Liver (tissue), 9 donors: ENCODE results near the gene UMODL1. TPM values are rescaled to one million over a fixed set of nuclear protein-coding genes. Genes with fewer than 3 reads are reported as not detected.

ENCODE experiments used
- DNase-seq: peaks from one replicate; pipeline ENCODE4 v3.0.0-alpha.2; 2017; ENCODE audit warnings: low spot score
- H3K27ac ChIP-seq, 2 donors: one replicate each; pipeline ENCODE4 v1.7.0; 2013; ENCODE audit warnings: inconsistent platforms in 2 of 2, low read length in 2 of 2, control low read depth in 1 of 2, low read depth in 1 of 2, mild to moderate bottlenecking in 1 of 2
- H3K27me3 ChIP-seq, 4 donors: one replicate each; pipeline versions ENCODE4 v1.6.1 to v1.7.0; 2013; ENCODE audit warnings: low read length in 3 of 4, inconsistent platforms in 1 of 4, mild to moderate bottlenecking in 1 of 4, moderate library complexity in 1 of 4; ENCODE audit not compliant: control insufficient read depth in 4 of 4, insufficient read depth in 4 of 4
- H3K36me3 ChIP-seq, 4 donors: one replicate each; pipeline versions ENCODE4 v1.6.1 to v1.7.0; 2013; ENCODE audit warnings: low read length in 3 of 4, mild to moderate bottlenecking in 3 of 4, low read depth in 1 of 4, moderate library complexity in 1 of 4; ENCODE audit not compliant: control insufficient read depth in 4 of 4, insufficient read depth in 3 of 4
- H3K4me1 ChIP-seq, 4 donors: one replicate each; pipeline versions ENCODE4 v1.6.1 to v1.7.0; 2013; ENCODE audit warnings: low read length in 3 of 4, mild to moderate bottlenecking in 3 of 4, moderate library complexity in 1 of 4; ENCODE audit not compliant: control insufficient read depth in 4 of 4, insufficient read depth in 4 of 4
- H3K4me3 ChIP-seq, 3 donors: one replicate each; pipeline versions ENCODE4 v1.6.1 to v1.7.0; 2013; ENCODE audit warnings: low read length in 3 of 3, control low read depth in 1 of 3, low read depth in 1 of 3, mild to moderate bottlenecking in 1 of 3
- H3K9ac ChIP-seq, 2 donors: one replicate each; pipeline ENCODE4 v1.7.0; 2013; ENCODE audit warnings: low read length in 2 of 2, mild to moderate bottlenecking in 2 of 2, moderate library complexity in 2 of 2, control low read depth in 1 of 2, low read depth in 1 of 2
- H3K9me3 ChIP-seq, 4 donors: one replicate each; pipeline versions ENCODE4 v1.6.1 to v1.7.0; 2013; ENCODE audit warnings: low read length in 3 of 4; ENCODE audit not compliant: control insufficient read depth in 4 of 4
- EGR1 ChIP-seq, 2 donors: IDR thresholded peaks; 2 replicates each; pipeline ENCODE4 v1.6.1; 2016 to 2018; ENCODE audit warnings: antibody characterized with exemption in 2 of 2, low read depth in 2 of 2
- FOXA1 ChIP-seq: IDR thresholded peaks from 2 replicates; pipeline ENCODE4 v1.6.1; 2016; ENCODE audit warnings: antibody characterized with exemption
- FOXA2 ChIP-seq: IDR thresholded peaks from 2 replicates; pipeline ENCODE4 v1.6.1; 2016; ENCODE audit warnings: antibody characterized with exemption
- GABPA ChIP-seq, 2 donors: IDR thresholded peaks in 1 of 2; conservative IDR thresholded peaks in 1 of 2; 2 replicates each; pipeline ENCODE4 v1.6.1; 2016; ENCODE audit warnings: antibody characterized with exemption in 2 of 2, mild to moderate bottlenecking in 1 of 2, moderate library complexity in 1 of 2
- HNF4A ChIP-seq, 2 donors: conservative IDR thresholded peaks; 2 replicates each; pipeline ENCODE4 v1.6.1; 2016; ENCODE audit warnings: antibody characterized with exemption in 2 of 2, mild to moderate bottlenecking in 2 of 2
- HNF4G ChIP-seq: IDR thresholded peaks from 2 replicates; pipeline ENCODE4 v1.6.1; 2016; ENCODE audit warnings: antibody characterized with exemption
- JUND ChIP-seq, 2 donors: IDR thresholded peaks; 2 replicates each; pipeline ENCODE4 v1.6.1; 2016; ENCODE audit warnings: antibody characterized with exemption in 2 of 2
- NR2F2 ChIP-seq: IDR thresholded peaks from 2 replicates; pipeline ENCODE4 v1.6.1; 2016; ENCODE audit warnings: antibody characterized with exemption
- RAD21 ChIP-seq, 2 donors: IDR thresholded peaks; 2 replicates each; pipeline ENCODE4 v1.6.1; 2016; ENCODE audit warnings: antibody characterized with exemption in 2 of 2, mild to moderate bottlenecking in 2 of 2
- RXRA ChIP-seq, 2 donors: IDR thresholded peaks; 2 replicates each; pipeline ENCODE4 v1.6.1; 2017 to 2018; ENCODE audit warnings: antibody characterized with exemption in 2 of 2, mild to moderate bottlenecking in 1 of 2
- SP1 ChIP-seq: IDR thresholded peaks from 2 replicates; pipeline ENCODE4 v1.6.1; 2018; ENCODE audit warnings: antibody characterized with exemption, mild to moderate bottlenecking
- TAF1 ChIP-seq: conservative IDR thresholded peaks from 2 replicates; pipeline ENCODE4 v1.6.1; 2016; ENCODE audit warnings: antibody characterized with exemption, mild to moderate bottlenecking
- YY1 ChIP-seq: IDR thresholded peaks from 2 replicates; pipeline ENCODE4 v1.6.1; 2016; ENCODE audit warnings: antibody characterized with exemption, mild to moderate bottlenecking
- WGBS: extraction: QIAGEN DNeasy Blood & Tissue Kit; methylation state at CpG from one replicate; pipeline ENCODE4 v1.1.7; 2013; 5-methylcytosine and 5-hydroxymethylcytosine counted together
- polyA plus RNA-seq, 2 donors: library from polyadenylated mRNA; stranded (reverse) in 1 of 2; unstranded in 1 of 2; fragments of 200-250 nt in 1 of 2; fragments of >200 nt in 1 of 2; fragmentation: Nextera tagmentation in 1 of 2; extraction: Ambion mirVana in 1 of 2; gene quantifications; one replicate each; pipeline versions ENCODE4 v1.2.1 to v1.2.3, GENCODE V29; 2013 to 2015
- total RNA-seq, 2 donors: library from RNA; depleted of rRNA; stranded (reverse); fragments of >200 nt; gene quantifications; one replicate each; pipeline ENCODE4 v1.2.3, GENCODE V29; 2014
- TF ChIP-seq, protein P1 (sequence below): IDR thresholded peaks from 2 replicates; pipeline ENCODE4 v1.6.1; 2016; ENCODE audit warnings: antibody characterized with exemption
- TF ChIP-seq, protein P2 (sequence below): IDR thresholded peaks from 2 replicates; pipeline ENCODE4 v1.6.1; 2016; ENCODE audit warnings: antibody characterized with exemption
- TF ChIP-seq, protein P3 (sequence below): fragments of 150-350 bp; IDR thresholded peaks from 2 replicates; pipeline ENCODE4 v1.5.1; 2017; ENCODE audit warnings: improper control_type of control experiment, low read depth, low read length; ENCODE audit not compliant: missing input control
- TF ChIP-seq, protein P4 (sequence below): IDR thresholded peaks from 2 replicates; pipeline ENCODE4 v1.6.1; 2016; ENCODE audit warnings: antibody characterized with exemption, mild to moderate bottlenecking
- TF ChIP-seq, protein P5 (sequence below): IDR thresholded peaks from 2 replicates; pipeline ENCODE4 v1.6.1; 2016; ENCODE audit warnings: antibody characterized with exemption
- donor health status: healthy.
- donor health status: healthy.
- donor health status: healthy.
- donor health status: healthy.
- donor health status: healthy.

The UMODL1 gene
- total and polyA plus RNA-seq, 4 donors = 0.08 to 0.14 (median 0.08) TPM; not detected in 1

DNA sequence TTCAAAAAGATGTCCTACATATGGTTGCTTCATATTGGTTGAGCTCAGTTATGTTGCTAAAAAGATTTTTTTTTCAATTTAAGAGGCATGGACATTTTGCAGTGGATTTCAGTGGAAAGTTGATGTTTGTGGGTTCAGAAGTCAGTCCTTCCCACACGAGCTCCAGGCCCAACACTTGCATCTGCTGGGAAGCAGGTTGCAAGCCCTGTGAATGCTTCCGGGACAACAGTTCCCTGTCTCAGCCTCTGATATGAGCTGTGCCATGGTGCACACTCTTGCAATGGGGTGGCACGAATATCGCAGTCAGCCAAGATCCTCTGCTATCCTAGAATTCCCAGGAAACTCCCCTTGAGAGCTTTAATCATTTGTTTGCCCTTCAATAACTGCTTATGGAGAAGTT, 117.5 kb downstream of the UMODL1 start:
- Histone ChIP-seq H3K4me1 (no peaks in the 10 kb centered on the region), H3K9me3 (no peaks in the 10 kb centered on the region), H3K27ac (peak overlapping the region; percentile 28 to 51), H3K36me3 (no peaks in the 10 kb centered on the region), H3K27me3 (no peaks in the 10 kb centered on the region), H3K9ac (no peak overlapping the region), H3K4me3 (no peak overlapping the region)
- no peak for DNase-seq
- WGBS = 75% methylated on average over 4 of the region's 4 CpGs
- TF ChIP-seq, protein P1, sequence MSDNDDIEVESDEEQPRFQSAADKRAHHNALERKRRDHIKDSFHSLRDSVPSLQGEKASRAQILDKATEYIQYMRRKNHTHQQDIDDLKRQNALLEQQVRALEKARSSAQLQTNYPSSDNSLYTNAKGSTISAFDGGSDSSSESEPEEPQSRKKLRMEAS = no peak
- peak; percentile 14 for TF ChIP-seq YY1

DNA sequence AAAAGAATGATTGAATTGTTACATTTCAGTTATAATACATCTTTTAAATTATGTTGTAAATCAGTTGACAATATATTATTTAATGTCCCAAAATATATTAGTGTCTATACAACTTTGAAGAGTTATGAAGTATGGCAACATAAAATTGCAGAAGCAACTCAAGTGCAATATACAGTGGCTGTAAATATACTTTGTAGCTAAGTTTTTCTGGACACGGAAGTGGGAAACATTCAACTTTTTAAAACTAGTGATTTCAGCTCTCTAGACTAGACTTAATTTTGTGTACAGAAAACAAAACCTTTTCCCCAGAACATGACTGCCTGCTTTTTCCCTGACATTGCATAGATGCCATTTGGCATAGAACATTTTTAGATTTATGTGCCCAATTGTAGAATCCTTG, 118.3 kb downstream of the UMODL1 start:
- no peaks in the 10 kb centered on the region for H3K9me3 ChIP-seq
- H3K4me1 ChIP-seq = no peaks in the 10 kb centered on the region
- no peak overlapping the region for H3K9ac ChIP-seq
- 93% methylated on average over 1 of the region's 1 CpG for WGBS
- H3K36me3 ChIP-seq = no peaks in the 10 kb centered on the region
- TF ChIP-seq YY1 = no peak
- TF ChIP-seq, protein P2, sequence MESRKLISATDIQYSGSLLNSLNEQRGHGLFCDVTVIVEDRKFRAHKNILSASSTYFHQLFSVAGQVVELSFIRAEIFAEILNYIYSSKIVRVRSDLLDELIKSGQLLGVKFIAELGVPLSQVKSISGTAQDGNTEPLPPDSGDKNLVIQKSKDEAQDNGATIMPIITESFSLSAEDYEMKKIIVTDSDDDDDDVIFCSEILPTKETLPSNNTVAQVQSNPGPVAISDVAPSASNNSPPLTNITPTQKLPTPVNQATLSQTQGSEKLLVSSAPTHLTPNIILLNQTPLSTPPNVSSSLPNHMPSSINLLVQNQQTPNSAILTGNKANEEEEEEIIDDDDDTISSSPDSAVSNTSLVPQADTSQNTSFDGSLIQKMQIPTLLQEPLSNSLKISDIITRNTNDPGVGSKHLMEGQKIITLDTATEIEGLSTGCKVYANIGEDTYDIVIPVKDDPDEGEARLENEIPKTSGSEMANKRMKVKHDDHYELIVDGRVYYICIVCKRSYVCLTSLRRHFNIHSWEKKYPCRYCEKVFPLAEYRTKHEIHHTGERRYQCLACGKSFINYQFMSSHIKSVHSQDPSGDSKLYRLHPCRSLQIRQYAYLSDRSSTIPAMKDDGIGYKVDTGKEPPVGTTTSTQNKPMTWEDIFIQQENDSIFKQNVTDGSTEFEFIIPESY = no peak
- no peak for TF ChIP-seq RAD21 (IDR thresholded peaks at IDR 0.05)
- TF ChIP-seq SP1 = no peak
- TF ChIP-seq, protein P3, sequence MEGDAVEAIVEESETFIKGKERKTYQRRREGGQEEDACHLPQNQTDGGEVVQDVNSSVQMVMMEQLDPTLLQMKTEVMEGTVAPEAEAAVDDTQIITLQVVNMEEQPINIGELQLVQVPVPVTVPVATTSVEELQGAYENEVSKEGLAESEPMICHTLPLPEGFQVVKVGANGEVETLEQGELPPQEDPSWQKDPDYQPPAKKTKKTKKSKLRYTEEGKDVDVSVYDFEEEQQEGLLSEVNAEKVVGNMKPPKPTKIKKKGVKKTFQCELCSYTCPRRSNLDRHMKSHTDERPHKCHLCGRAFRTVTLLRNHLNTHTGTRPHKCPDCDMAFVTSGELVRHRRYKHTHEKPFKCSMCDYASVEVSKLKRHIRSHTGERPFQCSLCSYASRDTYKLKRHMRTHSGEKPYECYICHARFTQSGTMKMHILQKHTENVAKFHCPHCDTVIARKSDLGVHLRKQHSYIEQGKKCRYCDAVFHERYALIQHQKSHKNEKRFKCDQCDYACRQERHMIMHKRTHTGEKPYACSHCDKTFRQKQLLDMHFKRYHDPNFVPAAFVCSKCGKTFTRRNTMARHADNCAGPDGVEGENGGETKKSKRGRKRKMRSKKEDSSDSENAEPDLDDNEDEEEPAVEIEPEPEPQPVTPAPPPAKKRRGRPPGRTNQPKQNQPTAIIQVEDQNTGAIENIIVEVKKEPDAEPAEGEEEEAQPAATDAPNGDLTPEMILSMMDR = no peak
- no peak for TF ChIP-seq NR2F2
- TF ChIP-seq, protein P4, sequence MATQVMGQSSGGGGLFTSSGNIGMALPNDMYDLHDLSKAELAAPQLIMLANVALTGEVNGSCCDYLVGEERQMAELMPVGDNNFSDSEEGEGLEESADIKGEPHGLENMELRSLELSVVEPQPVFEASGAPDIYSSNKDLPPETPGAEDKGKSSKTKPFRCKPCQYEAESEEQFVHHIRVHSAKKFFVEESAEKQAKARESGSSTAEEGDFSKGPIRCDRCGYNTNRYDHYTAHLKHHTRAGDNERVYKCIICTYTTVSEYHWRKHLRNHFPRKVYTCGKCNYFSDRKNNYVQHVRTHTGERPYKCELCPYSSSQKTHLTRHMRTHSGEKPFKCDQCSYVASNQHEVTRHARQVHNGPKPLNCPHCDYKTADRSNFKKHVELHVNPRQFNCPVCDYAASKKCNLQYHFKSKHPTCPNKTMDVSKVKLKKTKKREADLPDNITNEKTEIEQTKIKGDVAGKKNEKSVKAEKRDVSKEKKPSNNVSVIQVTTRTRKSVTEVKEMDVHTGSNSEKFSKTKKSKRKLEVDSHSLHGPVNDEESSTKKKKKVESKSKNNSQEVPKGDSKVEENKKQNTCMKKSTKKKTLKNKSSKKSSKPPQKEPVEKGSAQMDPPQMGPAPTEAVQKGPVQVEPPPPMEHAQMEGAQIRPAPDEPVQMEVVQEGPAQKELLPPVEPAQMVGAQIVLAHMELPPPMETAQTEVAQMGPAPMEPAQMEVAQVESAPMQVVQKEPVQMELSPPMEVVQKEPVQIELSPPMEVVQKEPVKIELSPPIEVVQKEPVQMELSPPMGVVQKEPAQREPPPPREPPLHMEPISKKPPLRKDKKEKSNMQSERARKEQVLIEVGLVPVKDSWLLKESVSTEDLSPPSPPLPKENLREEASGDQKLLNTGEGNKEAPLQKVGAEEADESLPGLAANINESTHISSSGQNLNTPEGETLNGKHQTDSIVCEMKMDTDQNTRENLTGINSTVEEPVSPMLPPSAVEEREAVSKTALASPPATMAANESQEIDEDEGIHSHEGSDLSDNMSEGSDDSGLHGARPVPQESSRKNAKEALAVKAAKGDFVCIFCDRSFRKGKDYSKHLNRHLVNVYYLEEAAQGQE = no peak
- no peak for TF ChIP-seq FOXA1
- TF ChIP-seq, protein P1 = no peak
- TF ChIP-seq HNF4A (conservative IDR thresholded peaks at IDR 0.05) = no peak
- no peak for TF ChIP-seq GABPA (IDR thresholded peaks at IDR 0.05 in 1 of 2, conservative IDR thresholded peaks at IDR 0.05 in 1 of 2)
- no peak for TF ChIP-seq EGR1 (IDR thresholded peaks at IDR 0.05; ENCODE audit: low read depth in 2 of 2)
- no peak for TF ChIP-seq FOXA2
- TF ChIP-seq, protein P5, sequence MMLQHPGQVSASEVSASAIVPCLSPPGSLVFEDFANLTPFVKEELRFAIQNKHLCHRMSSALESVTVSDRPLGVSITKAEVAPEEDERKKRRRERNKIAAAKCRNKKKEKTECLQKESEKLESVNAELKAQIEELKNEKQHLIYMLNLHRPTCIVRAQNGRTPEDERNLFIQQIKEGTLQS = no peak
- no peak for TF ChIP-seq TAF1
- TF ChIP-seq JUND (IDR thresholded peaks at IDR 0.05) = no peak
- no peak for TF ChIP-seq HNF4G
- TF ChIP-seq RXRA (IDR thresholded peaks at IDR 0.05) = no peak
- no peak overlapping the region for H3K4me3 ChIP-seq
- H3K27ac ChIP-seq = no peak overlapping the region
- no peak for DNase-seq
- no peaks in the 10 kb centered on the region for H3K27me3 ChIP-seq
